Ishikawa (cell line): ENCODE results near the gene OSER1.

Experiments
- CEBPB ChIP-seq: IDR thresholded peaks from 2 replicates; pipeline ENCODE4 v1.6.1; 2012
- EGR1 ChIP-seq: IDR thresholded peaks from 2 replicates; pipeline ENCODE4 v1.6.1; 2012
- EP300 ChIP-seq: IDR thresholded peaks from 2 replicates; pipeline ENCODE4 v1.6.1; 2012; ENCODE audit warnings: borderline replicate concordance
- NFIC ChIP-seq: IDR thresholded peaks from 2 replicates; pipeline ENCODE4 v1.6.1; 2012
- RAD21 ChIP-seq: IDR thresholded peaks from 2 replicates; pipeline ENCODE4 v1.6.1; 2012; ENCODE audit warnings: low read depth
- TAF1 ChIP-seq: IDR thresholded peaks from 2 replicates; pipeline ENCODE4 v1.6.1; 2012; ENCODE audit warnings: low read depth, mild to moderate bottlenecking
- TCF12 ChIP-seq: IDR thresholded peaks from 2 replicates; pipeline ENCODE4 v1.6.1; 2012; ENCODE audit warnings: low read depth
- ZBTB7A ChIP-seq: IDR thresholded peaks from 2 replicates; pipeline ENCODE4 v1.6.1; 2012; ENCODE audit warnings: low read depth
- TF ChIP-seq, protein P1 (sequence below): IDR thresholded peaks from 2 replicates; pipeline ENCODE4 v1.6.1; 2012
- TF ChIP-seq, protein P2 (sequence below): IDR thresholded peaks from 2 replicates; pipeline ENCODE4 v1.6.1; 2012
- TF ChIP-seq, protein P3 (sequence below): IDR thresholded peaks from 2 replicates; pipeline ENCODE4 v1.6.1; 2012; ENCODE audit warnings: low read depth, mild to moderate bottlenecking

DNA sequence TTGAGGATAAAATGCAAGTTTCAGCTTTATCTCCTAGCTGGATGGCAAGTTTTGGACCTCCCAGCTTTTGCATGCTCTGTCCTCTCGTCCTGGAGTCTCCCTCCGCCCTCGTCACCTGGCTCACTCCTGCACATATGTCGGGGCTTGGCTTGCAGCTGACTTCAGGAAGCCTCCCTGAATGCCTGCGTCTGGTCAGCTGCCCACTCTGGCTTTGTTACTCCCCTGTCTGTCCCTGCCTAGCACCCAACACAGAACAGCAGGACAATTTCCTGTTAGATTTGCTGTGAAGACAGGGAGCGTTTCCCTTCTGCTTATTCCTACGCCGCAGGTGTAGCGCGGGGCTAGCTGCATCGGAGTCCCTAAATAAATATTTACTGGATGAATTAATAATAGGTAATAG lies 29.0 kb downstream of the OSER1 start:
- TF ChIP-seq, protein P1, sequence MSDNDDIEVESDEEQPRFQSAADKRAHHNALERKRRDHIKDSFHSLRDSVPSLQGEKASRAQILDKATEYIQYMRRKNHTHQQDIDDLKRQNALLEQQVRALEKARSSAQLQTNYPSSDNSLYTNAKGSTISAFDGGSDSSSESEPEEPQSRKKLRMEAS: no peak
- no peak for TF ChIP-seq EP300
- TF ChIP-seq, protein P2, sequence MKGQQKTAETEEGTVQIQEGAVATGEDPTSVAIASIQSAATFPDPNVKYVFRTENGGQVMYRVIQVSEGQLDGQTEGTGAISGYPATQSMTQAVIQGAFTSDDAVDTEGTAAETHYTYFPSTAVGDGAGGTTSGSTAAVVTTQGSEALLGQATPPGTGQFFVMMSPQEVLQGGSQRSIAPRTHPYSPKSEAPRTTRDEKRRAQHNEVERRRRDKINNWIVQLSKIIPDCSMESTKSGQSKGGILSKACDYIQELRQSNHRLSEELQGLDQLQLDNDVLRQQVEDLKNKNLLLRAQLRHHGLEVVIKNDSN: no peak
- TF ChIP-seq ZBTB7A: no peak
- TF ChIP-seq CEBPB: no peak
- no peak for TF ChIP-seq TCF12
- TF ChIP-seq TAF1: no peak
- TF ChIP-seq, protein P3, sequence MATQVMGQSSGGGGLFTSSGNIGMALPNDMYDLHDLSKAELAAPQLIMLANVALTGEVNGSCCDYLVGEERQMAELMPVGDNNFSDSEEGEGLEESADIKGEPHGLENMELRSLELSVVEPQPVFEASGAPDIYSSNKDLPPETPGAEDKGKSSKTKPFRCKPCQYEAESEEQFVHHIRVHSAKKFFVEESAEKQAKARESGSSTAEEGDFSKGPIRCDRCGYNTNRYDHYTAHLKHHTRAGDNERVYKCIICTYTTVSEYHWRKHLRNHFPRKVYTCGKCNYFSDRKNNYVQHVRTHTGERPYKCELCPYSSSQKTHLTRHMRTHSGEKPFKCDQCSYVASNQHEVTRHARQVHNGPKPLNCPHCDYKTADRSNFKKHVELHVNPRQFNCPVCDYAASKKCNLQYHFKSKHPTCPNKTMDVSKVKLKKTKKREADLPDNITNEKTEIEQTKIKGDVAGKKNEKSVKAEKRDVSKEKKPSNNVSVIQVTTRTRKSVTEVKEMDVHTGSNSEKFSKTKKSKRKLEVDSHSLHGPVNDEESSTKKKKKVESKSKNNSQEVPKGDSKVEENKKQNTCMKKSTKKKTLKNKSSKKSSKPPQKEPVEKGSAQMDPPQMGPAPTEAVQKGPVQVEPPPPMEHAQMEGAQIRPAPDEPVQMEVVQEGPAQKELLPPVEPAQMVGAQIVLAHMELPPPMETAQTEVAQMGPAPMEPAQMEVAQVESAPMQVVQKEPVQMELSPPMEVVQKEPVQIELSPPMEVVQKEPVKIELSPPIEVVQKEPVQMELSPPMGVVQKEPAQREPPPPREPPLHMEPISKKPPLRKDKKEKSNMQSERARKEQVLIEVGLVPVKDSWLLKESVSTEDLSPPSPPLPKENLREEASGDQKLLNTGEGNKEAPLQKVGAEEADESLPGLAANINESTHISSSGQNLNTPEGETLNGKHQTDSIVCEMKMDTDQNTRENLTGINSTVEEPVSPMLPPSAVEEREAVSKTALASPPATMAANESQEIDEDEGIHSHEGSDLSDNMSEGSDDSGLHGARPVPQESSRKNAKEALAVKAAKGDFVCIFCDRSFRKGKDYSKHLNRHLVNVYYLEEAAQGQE: no peak
- TF ChIP-seq RAD21: no peak
- TF ChIP-seq NFIC: no peak
- no peak for TF ChIP-seq EGR1
